Osteoblast (primary cell): ENCODE data around the gene SCART1. TPM values are rescaled to one million over a fixed set of nuclear protein-coding genes. Genes with fewer than 3 reads are reported as not detected.

Experiments used
- DNase-seq: peaks from one replicate; pipeline ENCODE4 v3.0.0; 2011; ENCODE audit warnings: low spot score, mixed read lengths; ENCODE audit not compliant: insufficient read length; ENCODE audit errors: missing footprints
- H2AFZ ChIP-seq: 2 replicates; pipeline ENCODE4 v1.6.0; 2011; ENCODE audit warnings: mild to moderate bottlenecking, low read length
- H3K27ac ChIP-seq: 2 replicates; pipeline ENCODE4 v1.5.1; 2011; ENCODE audit warnings: mild to moderate bottlenecking, low read depth, low read length, moderate library complexity
- H3K27me3 ChIP-seq: 2 replicates; pipeline ENCODE4 v1.6.0; 2012; ENCODE audit warnings: mild to moderate bottlenecking, control low read depth, inconsistent platforms, low read length, moderate library complexity; ENCODE audit not compliant: insufficient read depth
- H3K36me3 ChIP-seq: 2 replicates; pipeline ENCODE4 v1.5.1; 2011; ENCODE audit warnings: mild to moderate bottlenecking, low read length, control low read depth, moderate library complexity; ENCODE audit not compliant: insufficient read depth
- H3K4me1 ChIP-seq: 2 replicates; pipeline ENCODE4 v1.5.1; 2011; ENCODE audit warnings: mild to moderate bottlenecking, low read length, control low read depth, moderate library complexity; ENCODE audit not compliant: insufficient read depth
- H3K4me2 ChIP-seq: 2 replicates; pipeline ENCODE4 v1.6.0; 2011; ENCODE audit warnings: mild to moderate bottlenecking, low read length; ENCODE audit not compliant: insufficient read depth
- H3K4me3 ChIP-seq: fragments of 200-600 bp; sonication (generic); 3 replicates; pipeline ENCODE4 v1.5.1; 2012; ENCODE audit warnings: mild to moderate bottlenecking, low read length, inconsistent platforms; ENCODE audit not compliant: insufficient read depth
- H3K79me2 ChIP-seq: 2 replicates; pipeline ENCODE4 v1.6.0; 2012; ENCODE audit warnings: mild to moderate bottlenecking, low read length, control low read depth, inconsistent platforms; ENCODE audit not compliant: insufficient read depth
- H3K9me3 ChIP-seq: 2 replicates; pipeline ENCODE4 v1.5.1; 2011; ENCODE audit warnings: low read depth, low read length, control low read depth
- H4K20me1 ChIP-seq: 2 replicates; pipeline ENCODE4 v1.6.0; 2012; ENCODE audit warnings: mild to moderate bottlenecking, low read length, control low read depth; ENCODE audit not compliant: insufficient read depth
- CTCF ChIP-seq: IDR thresholded peaks from 2 replicates; pipeline ENCODE4 v1.5.1; 2011; ENCODE audit warnings: mild to moderate bottlenecking, low read depth, low read length, moderate library complexity; ENCODE audit errors: extremely low read depth
- total RNA-seq: library from RNA; depleted of rRNA; stranded (reverse); fragments of >200 nt; gene quantifications from 2 replicates; pipeline ENCODE4 v1.2.3, GENCODE V29; 2012

The SCART1 gene
- total RNA-seq, 1 donor = 5.1 TPM

GRCh38 chr10:133452453-133452852 lies 1.3 kb upstream of the SCART1 start:
- Histone ChIP-seq H2AFZ (no peak overlapping the region), H4K20me1 (no peaks in the 10 kb centered on the region), H3K4me1 (no peaks in the 10 kb centered on the region), H3K4me3 (no peak overlapping the region), H3K79me2 (no peaks in the 10 kb centered on the region), H3K36me3 (no peaks in the 10 kb centered on the region), H3K27ac (no peak overlapping the region), H3K9me3 (peaks cover 4% of the 10 kb centered on the region), H3K4me2 (no peak overlapping the region), H3K27me3 (no peaks in the 10 kb centered on the region)
- no peak for DNase-seq
- TF ChIP-seq CTCF = no peak

GRCh38 chr10:133454204-133454893 lies 604 bp downstream of the SCART1 start:
- Histone ChIP-seq H2AFZ (no peak overlapping the region), H3K4me3 (no peak overlapping the region), H3K36me3 (no peaks in the 10 kb centered on the region), H4K20me1 (no peaks in the 10 kb centered on the region), H3K4me2 (no peak overlapping the region), H3K79me2 (no peaks in the 10 kb centered on the region), H3K9me3 (no peaks in the 10 kb centered on the region), H3K4me1 (no peaks in the 10 kb centered on the region), H3K27me3 (no peaks in the 10 kb centered on the region), H3K27ac (no peak overlapping the region)
- peak; percentile 60 for DNase-seq
- TF ChIP-seq CTCF = no peak

- H3K4me2 ChIP-seq = no peak overlapping the region
- H3K36me3 ChIP-seq = no peaks in the 10 kb centered on the region
- no peaks in the 10 kb centered on the region for H3K79me2 ChIP-seq
- peak; percentile 14 for DNase-seq
- H3K4me3 ChIP-seq = no peak overlapping the region
- no peak overlapping the region for H2AFZ ChIP-seq
- no peaks in the 10 kb centered on the region for H4K20me1 ChIP-seq
- no peaks in the 10 kb centered on the region for H3K27me3 ChIP-seq
- H3K9me3 ChIP-seq = no peaks in the 10 kb centered on the region
- H3K27ac ChIP-seq = no peak overlapping the region
- H3K4me1 ChIP-seq = no peaks in the 10 kb centered on the region
- no peak for TF ChIP-seq CTCF
Observed at GRCh38 chr10:133455196-133455595, 1.5 kb downstream of the SCART1 start.

GRCh38 chr10:133455611-133456031 lies 1.9 kb downstream of the SCART1 start:
- Histone ChIP-seq H3K27ac (no peak overlapping the region), H3K79me2 (no peaks in the 10 kb centered on the region), H2AFZ (no peak overlapping the region), H3K27me3 (no peaks in the 10 kb centered on the region), H3K36me3 (no peaks in the 10 kb centered on the region), H3K4me2 (no peak overlapping the region), H4K20me1 (no peaks in the 10 kb centered on the region), H3K4me3 (no peak overlapping the region), H3K9me3 (no peaks in the 10 kb centered on the region), H3K4me1 (no peaks in the 10 kb centered on the region)
- peak; percentile 69 for DNase-seq
- TF ChIP-seq CTCF = no peak
